ELF-1 (cell line): ENCODE data around the gene A2ML1.

Experiments
- DNase-seq: peaks from one replicate; pipeline ENCODE4 v3.0.0-alpha.2; 2016; ENCODE audit warnings: low read depth, low spot score

Gene A2ML1

GRCh38 chr12:8817856-8818255, 4.6 kb upstream of the A2ML1 start:
- no peak for DNase-seq

GRCh38 chr12:8818526-8818925, 3.9 kb upstream of the A2ML1 start:
- DNase-seq, result no peak

DNA sequence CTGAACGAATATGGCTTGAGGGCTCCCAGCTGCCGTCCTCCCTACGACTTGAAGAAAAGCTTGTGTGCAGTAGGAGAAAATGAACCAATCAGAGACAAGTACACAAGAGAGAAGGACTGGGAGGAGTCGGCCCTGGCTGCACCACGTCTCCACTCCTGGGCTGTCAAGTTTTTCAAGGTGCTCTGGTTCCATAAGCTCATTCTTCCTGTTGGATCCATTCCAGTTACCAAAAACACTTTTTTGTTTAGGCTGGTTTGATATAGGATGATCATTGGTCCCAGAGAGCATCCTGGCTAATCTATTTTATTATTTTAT, 2.8 kb upstream of the A2ML1 start:
- peak; percentile 68 for DNase-seq

DNA sequence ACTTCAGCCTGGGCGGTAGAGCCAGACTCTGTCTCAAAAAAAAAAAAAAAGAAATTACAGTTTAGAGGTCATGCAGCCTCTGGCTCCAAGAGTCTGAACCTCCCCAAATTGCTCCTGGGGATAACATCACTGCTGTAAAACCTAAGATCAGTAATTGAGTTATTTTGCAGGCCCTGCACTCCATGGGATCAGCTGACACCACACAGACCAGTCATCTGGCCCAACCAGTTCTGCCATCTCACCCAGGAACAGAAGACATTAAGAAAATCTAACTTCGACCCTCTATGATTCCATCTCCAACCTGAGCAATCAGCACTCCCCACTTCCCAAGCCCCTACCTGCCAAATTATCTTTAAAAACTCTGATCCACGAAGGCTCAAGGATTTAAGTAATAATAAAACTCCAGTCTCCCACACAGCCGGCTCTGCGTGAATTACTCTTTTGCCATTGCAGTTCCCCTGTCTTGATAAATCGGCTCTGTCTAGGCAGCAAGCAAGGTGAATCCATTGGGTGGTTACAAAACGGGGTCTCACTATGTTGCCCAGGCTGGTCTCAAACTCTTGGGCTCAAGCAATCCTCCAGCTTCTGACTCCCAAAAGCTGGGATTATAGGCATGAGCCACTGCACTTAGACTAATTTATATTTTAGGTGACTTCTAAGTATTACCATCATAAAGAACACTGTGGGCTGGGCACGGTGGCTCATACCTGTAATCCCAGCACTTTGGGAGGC, 1.6 kb upstream of the A2ML1 start:
- peak; percentile 62 for DNase-seq

DNA sequence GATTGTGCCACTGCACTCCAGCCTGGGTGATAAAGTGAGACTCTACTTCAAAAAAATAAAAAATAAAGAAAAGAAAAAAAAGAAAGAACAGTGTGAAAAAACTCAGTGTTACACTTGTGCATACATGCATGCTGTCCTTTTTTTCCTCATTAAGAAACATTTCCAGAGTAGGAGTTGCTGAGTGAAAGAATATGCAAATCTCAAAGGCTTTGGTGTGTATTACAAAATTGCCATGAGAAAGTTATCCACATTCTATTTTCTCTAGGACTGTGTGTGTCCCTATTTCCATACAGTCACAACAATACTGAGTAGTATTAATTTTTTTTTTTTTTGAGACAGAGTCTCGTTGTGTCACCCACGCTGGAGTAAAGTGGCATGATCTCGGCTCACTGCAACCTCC, 830 bp upstream of the A2ML1 start:
- no peak for DNase-seq

DNA sequence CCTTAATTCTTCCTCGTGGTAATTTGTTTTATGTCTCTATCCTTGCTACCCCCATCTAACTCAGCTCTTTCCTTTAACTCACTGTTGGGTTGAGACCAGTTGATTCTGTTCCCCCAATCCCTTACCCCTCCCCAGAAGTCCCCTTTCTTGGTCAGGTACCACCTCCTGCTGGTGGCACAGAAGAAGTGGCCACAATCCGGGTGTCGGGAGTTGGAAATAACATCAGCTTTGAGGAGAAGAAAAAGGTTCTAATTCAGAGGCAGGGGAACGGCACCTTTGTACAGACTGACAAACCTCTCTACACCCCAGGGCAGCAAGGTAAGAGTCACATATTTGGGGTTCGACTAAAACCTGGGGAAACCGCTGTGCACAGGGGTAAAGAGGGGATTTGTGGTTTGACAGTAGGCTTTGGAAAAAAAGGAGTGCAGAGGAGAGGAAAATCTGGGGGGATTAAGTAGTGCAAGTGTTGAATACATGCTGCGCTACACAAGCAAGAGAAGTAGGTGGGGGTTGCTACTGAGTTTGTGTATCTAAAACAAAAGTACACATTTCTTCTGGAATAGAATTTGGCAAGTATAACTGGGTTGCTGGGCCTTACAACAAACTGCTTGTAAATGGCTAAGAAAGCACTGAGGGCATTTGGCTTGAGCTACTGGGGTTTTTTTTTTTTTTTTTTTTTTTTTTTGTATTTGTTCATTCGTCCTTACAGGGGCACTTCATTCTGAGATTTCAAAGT, 1.3 kb downstream of the A2ML1 start:
- DNase-seq, result peak; percentile 75

- peak; percentile 30 for DNase-seq
Observed at GRCh38 chr12:8827551-8828256, 5.3 kb downstream of the A2ML1 start.

DNA sequence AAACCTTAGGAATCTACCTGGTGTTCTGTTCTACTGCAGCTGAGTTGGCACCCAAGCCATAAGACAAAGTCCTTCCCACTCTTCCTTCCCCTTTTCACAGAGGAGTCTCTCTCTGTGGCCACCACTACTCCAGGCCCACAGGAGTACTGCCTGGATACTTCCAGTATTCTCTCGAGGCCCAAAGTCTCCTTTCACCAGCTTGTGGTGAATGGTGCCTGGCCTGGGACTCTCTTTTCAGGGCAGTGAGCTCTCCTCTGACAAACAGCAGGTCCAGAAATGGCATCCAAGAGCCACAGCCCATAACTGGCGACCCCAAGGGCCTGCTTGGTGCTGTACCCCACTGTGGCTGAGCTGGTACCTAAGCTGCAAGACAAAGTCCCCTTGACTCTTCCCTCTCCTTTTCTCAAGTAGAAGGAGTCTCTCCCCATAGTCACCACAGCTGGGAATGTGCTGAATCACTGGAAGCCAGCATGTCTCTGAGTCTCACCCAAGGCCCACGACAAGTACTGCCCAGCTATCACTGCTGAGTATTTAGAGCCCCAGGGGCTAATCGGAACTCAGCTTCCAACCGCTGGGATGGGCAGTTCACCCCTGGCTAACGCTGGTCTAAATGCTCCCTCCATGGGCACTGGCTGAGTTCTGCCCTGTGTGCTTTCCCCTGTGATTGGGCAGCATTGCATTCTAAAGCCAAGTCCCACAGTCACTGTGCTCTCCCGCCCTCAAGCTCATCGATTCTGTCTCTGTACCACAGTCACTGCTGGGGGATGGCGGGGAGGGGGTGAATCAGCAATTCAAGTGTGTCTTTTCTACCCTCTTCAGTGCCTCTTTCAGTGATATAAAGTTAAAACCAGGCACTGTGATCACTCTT, 6.1 kb downstream of the A2ML1 start:
- DNase-seq, result peak; percentile 69

DNA sequence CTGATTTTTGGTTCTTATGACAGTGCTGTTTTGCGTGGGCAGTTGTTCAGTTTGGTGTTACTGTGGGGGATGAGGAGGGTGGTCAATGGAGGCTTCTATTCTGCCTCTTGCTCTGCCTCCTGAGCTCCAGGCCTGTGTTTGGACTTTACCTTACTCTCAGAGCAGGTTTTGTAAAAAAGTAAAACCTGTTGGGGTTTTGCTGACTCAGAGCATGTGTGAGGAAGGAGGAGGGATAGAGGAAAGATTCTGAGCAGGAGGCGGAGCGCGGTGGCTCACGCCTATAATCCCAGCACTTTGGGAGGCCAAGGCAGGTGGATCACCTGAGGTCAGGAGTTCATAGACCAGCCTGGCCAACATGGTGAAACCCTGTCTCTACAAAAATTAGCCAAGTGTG, 6.7 kb downstream of the A2ML1 start:
- DNase-seq, result peak; percentile 69

- DNase-seq, result peak; percentile 44
Observed at GRCh38 chr12:8829621-8830020, 7.2 kb downstream of the A2ML1 start.

- peak; percentile 86 for DNase-seq
Observed at GRCh38 chr12:8831116-8831515, 8.7 kb downstream of the A2ML1 start.

DNA sequence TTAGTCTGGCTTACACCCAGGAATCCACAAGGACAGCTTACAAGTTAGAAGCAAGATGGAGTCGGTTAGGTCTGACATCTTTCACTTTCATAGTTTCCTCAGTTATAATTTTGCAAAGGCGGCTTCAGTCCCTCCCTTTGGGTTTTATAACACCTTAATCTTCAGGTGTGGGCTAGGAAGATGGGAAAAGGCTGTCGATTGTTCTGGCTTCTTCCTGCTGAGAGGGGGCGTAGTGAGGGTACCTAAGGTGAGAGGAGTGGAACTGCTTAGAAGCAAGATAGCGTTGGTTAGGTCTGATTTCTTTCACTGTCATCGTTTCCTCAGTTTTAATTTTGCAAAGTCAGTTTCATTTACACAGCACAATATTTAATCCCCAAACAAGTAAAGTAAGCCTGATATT, 10.1 kb downstream of the A2ML1 start:
- no peak for DNase-seq

DNA sequence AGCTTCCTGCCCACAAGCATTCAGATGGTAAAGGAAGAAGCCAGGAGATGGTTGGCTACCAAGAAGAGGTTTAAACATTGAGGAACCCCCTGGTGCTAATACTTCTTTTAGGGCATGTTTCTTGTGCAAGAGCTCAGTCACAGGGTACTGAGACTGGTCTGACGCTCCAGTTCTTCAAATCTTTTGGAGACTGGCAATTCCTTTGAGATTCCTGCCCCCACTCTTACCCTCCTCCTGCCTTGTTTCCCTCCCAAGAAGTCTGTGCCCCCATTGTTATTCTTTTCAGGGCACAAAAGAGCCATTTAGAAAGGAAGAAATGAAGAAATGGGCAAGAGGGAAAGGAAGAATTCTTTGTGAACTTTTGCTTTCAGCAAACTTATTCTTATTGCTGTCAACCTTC, 11.8 kb downstream of the A2ML1 start:
- no peak for DNase-seq

GRCh38 chr12:8837291-8837690, 14.9 kb downstream of the A2ML1 start:
- no peak for DNase-seq

GRCh38 chr12:8840321-8840720, 17.9 kb downstream of the A2ML1 start:
- DNase-seq, result no peak

DNA sequence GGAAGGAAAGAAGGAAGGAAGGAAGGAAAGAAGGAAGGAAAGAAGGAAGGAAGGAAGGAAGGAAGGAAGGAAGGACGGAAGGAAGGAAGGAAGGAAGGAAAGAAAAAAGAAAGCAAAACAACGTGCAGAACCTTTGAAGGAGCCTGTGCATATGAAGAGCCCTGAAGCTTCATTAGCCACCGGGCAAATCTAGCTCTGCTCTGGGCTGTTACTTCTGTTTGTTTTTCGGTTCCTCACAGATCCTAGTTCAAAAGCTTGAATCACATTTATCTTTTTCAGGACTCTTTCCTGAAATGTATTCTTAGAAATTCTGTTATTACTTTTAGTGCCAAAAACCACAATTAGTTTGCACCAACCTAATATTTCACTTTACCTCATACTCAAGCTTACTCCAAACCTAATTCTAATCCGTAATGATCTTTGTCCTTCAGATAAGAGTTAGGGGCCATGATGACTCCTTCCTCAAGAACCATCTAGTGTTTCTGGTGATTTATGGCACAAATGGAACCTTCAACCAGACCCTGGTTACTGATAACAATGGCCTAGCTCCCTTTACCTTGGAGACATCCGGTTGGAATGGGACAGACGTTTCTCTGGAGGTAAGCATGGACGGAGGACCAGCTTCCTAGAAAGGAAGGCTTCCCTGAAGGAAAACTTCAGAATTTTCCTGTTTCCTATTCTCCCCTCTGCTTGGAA, 18.7 kb downstream of the A2ML1 start:
- DNase-seq, result no peak

GRCh38 chr12:8841778-8842177, 19.4 kb downstream of the A2ML1 start:
- no peak for DNase-seq

DNA sequence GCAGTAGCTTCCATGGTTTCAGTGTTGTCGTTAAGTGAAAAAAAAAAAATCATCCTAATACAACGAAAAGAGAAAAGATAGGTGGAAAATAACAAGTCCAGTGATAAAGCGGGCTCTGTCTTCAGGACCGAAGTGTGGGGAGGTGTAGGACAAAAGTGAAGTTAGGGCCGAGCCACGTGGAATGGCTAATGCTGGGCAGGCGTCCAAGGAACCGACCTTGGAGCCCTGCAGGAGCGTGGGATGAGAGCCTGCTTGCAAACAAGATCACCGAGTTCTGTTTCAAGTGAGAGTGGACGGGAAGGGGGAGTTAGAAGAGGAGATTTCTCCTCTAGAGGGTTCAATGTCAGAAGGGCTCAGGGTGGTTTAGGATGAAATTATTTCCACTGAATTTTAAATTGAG, 22.2 kb downstream of the A2ML1 start:
- no peak for DNase-seq

DNA sequence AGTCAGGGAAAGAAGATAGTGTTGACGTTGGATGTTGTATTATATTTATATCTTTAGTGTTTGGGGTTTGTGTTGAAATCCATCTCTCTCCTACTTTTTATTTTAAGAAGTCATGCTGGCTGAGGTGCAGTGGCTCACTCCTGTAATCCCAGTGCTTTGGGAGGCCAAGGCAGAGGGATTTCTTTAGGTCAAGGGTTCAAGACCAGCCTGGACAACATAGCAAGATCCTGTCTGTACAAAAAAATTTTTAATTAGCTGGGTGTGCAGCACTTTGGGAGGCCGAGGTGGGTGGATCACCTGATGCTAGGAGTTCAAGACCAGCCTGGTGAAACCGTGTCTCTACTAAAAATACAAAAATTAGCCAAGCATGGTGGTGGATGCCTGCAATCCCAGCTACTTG, 23.9 kb downstream of the A2ML1 start:
- DNase-seq, result no peak

DNA sequence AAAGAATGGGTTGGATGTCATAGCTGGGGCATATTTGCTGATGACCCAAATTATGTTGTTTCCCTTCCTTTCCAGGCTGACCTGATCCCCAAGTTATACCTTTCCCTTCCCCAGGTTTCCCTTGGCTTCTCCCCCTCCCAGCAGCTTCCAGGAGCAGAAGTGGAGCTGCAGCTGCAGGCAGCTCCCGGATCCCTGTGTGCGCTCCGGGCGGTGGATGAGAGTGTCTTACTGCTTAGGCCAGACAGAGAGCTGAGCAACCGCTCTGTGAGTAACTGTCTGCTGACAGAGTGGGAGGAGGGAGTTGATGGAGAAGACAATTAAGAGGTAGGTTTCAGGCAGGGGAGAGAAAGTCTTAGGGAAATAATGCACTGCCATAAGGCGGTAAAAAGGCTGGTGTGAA, 25.0 kb downstream of the A2ML1 start:
- no peak for DNase-seq

DNA sequence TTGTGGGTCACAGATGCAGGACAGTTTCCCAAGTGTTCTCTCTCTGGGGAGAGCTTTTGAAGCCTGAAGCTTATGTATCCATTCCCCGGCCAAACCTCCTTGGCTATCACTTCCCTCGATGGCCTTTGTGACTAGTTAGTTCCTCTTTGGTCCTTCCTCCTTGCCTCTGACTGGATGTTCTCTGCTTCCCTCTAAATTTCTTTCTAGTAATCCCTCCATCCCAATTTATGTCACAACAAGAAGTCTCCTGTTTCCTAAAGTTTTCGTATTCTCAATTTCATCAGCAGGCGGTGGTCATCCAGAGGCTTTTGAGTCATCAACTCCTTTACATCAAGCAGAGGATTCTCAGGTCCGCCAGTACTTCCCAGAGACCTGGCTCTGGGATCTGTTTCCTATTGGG, 27.5 kb downstream of the A2ML1 start:
- DNase-seq, result no peak
